ENCODE results near the gene MCM10. TPM values are rescaled to one million over a fixed set of nuclear protein-coding genes. Genes with fewer than 3 reads are reported as not detected.

The MCM10 gene
- 1 to 10 TPM; 1.6 to 8.6 (median 2.2) TPM for total RNA-seq
- long read RNA-seq, donor 1: 0 reads
- long read RNA-seq, donor 2, partial matches to known transcripts: 4 of 4 reads
- long read RNA-seq, donor 2, other reads (novel, unspliced or antisense): 0 of 4 reads

GRCh38 chr10:13160934-13161856 is at the start of gene MCM10:
MCM10 (plus strand) TSS chr10:13161558; CDS start chr10:13164203, 2,645 bp downstream.
- intact Hi-C loops (cut with DNase I, micrococcal nuclease): loop anchor here in 1 of 2 donors (1.0 kb wide), 1 partner anchor 45 kb away; no protein-coding TSS in a partner anchor
- peaks cover 17% of the 10 kb centered on the region for H3K4me1 ChIP-seq (ENCODE audit: low read depth)
- H3K9me3 ChIP-seq: no peaks in the 10 kb centered on the region
- ATAC-seq (peak; percentile 100), DNase-seq (peak; percentile 97 to 100 (median 97))
- H3K4me3 ChIP-seq: peak within 1 kb of the TSS; percentile 17
- peaks cover 4% of the 10 kb centered on the region for H3K36me3 ChIP-seq (ENCODE audit: low read depth)
- TF ChIP-seq CTCF (IDR thresholded peaks at IDR 0.05): peak; percentile 75

- TF ChIP-seq CTCF (IDR thresholded peaks at IDR 0.05): no peak
- H3K36me3 ChIP-seq (ENCODE audit: low read depth): peaks cover 15% of the 10 kb centered on the region
- H3K4me1 ChIP-seq (ENCODE audit: low read depth): peaks cover 14% of the 10 kb centered on the region
- no peak for DNase-seq
- intact Hi-C loops (cut with DNase I, micrococcal nuclease): no loop called here
- H3K4me3 ChIP-seq: no peak overlapping the region
- no peaks in the 10 kb centered on the region for H3K9me3 ChIP-seq
- ATAC-seq: peak; percentile 20
Observed at GRCh38 chr10:13113544-13113943, 47.8 kb upstream of the MCM10 start.

GRCh38 chr10:13115832-13116803 is 45.2 kb upstream of the MCM10 start:
- H3K4me1 ChIP-seq (ENCODE audit: low read depth): peaks cover 11% of the 10 kb centered on the region
- H3K9me3 ChIP-seq: no peaks in the 10 kb centered on the region
- ATAC-seq (peak; percentile 94), DNase-seq (peak in 2 of 3 donors; percentile 51 to 69)
- H3K36me3 ChIP-seq (ENCODE audit: low read depth): peaks cover 15% of the 10 kb centered on the region
- TF ChIP-seq CTCF (IDR thresholded peaks at IDR 0.05): no peak
- intact Hi-C loops (cut with DNase I, micrococcal nuclease): loop anchor here in 1 of 2 donors (1.0 kb wide), 1 partner anchor 45 kb away; the partner anchor contains the start of gene MCM10
- no peak overlapping the region for H3K4me3 ChIP-seq

- H3K36me3 ChIP-seq (ENCODE audit: low read depth): peaks cover 14% of the 10 kb centered on the region
- intact Hi-C loops (cut with DNase I, micrococcal nuclease): no loop called here
- no peaks in the 10 kb centered on the region for H3K9me3 ChIP-seq
- H3K4me3 ChIP-seq: no peak overlapping the region
- peaks cover 11% of the 10 kb centered on the region for H3K4me1 ChIP-seq (ENCODE audit: low read depth)
- ATAC-seq: no peak
- no peak for DNase-seq
- no peak for TF ChIP-seq CTCF (IDR thresholded peaks at IDR 0.05)
Observed at GRCh38 chr10:13117841-13118783, 43.2 kb upstream of the MCM10 start.

Data from mucosa of descending colon (tissue), 3 donors.